Epithelial cell of prostate (primary cell): ENCODE measurements around the gene ZNF565.
"Not testable (repeated sequence)": the region's sequence is repeated elsewhere in the genome, so short reads cannot be mapped to it uniquely, and the experiment has no call there.

Experiments
- DNase-seq: peaks from one replicate; pipeline ENCODE4 v3.0.0-alpha.2; 2011; ENCODE audit warnings: low read depth, low spot score
- H3K27ac ChIP-seq: fragments of 450-650 bp; 2 replicates; pipeline ENCODE4 v1.5.1; 2017; ENCODE audit warnings: mild to moderate bottlenecking

ZNF565 gene

DNA sequence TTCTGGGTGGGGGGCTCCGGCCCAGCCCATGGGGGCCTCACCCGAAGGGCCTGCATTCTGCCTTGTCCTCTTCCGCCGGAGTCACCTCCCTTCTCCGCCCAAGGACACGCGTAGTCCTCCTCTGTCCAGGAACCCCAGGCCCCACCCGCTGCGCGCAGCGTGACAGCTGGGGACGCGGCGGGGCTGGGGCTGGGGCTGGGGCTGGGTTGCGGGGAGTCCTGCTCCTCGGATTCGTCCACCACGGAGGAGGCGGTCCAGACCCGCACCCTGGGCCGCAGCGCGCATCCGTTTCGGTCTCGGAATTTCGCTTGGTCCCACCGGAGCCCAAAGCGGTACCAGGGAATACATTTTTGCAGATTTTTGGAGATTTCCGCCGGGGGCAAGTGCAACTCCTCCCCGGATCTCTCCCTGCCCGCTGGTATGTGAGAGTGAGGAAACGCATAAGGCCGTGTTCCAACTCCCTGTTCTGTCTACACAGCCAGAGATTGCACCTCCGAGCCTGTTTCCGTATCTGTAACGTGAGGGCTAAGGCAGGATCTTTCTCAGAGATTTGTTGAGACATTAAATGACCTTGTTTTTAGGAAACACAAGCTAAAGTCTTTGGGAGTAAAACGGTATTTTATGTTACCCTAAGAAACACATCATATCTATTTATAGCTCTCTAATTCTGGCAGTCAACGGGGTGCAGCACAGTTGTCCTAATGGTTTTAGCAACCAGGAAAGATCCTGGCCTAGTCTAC is 61.9 kb downstream of the ZNF565 start, which contains the start of gene COX7A1:
Gene COX7A1 (minus strand): TSS at position 96 of the 740 bp plus-strand sequence. CDS start 40 bp downstream, at position 56.
- no peak within 1 kb of the TSS for H3K27ac ChIP-seq
- DNase-seq, result no peak

DNA sequence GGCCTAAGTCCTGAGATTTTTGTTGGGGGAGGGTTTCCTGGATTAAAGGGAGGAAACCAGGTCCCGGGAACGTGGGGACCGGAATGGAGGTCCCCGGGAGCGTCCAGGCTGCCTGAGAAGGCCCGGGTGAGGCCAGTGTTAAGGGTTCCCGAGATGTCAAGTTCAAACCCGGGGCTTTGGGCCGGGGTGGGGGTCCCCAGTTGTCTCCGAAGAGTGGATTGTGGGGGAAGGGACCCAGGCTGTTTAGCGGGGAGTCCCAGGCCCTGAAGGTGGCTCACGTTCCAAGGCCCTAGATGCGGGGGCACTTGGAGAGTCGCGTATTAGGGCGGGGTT is 62.5 kb downstream of the ZNF565 start:
- no peak overlapping the region for H3K27ac ChIP-seq
- DNase-seq, result no peak

DNA sequence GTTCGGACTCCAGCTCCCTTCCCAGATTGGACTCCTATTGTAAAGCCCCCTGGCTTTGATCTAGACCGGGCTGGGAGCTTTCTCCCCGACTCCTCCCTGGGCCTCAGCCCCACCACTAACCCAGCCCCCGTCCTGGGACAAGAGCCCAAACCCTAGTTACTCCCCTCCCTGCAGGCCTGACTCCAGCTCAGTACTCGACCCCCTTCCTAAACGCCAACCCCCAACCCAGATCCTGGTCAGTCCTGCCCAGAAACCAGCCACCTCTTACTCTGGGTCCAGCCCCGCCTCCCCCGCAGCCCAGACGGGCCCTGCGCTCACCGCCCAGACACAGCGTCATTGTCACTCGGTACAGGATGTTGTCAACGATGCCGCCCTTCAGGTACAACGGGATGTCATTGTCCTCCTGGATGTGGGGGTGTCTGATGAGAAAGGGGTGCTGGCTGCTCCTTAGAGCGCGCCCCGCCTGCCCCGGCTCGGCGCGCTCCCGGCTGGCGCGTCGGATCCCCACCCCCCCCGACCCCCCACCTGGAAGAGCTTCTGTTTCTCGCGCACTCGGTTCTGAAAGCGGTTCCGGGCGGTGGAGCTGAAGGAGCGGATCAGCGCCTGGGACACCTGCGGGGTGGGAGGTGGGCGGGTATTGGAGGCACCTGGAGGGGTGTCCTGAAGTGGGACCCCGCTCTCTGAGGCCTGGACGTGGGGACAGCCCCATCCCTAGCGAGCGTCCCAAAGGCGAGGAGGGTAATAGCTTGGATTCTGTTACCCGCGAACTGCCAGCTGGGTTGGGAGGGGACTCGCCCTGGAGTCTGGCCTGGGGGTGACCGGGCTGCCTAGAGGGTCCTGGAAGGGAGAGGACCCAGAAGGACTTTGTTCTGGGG is 63.1 kb downstream of the ZNF565 start:
- H3K27ac ChIP-seq, result no peak overlapping the region
- no peak for DNase-seq

GRCh38 chr19:36150586-36150985 is 63.9 kb downstream of the ZNF565 start:
- peak overlapping the region; percentile 70 for H3K27ac ChIP-seq
- DNase-seq, result no peak

GRCh38 chr19:36149673-36150406 is 64.6 kb downstream of the ZNF565 start:
- peak; percentile 78 for DNase-seq

DNA sequence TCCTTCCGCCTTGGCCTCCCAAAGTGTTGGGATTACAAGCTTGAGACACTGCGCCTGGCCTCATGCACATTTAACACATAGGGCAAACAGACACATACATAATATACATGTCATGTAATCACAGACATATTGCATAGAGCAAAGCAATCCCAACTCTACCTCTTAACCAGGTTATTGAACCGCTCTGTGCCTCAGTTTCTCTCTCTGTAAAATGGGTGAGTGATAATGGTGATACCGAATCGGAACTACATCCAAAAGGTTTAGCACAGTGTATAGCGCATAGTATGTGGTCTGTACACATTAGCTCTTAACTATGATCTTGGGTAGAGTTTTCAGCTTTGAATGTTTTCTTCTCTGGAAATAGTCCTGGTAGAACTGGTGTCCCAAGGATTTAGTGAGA is 69.8 kb downstream of the ZNF565 start:
- no peak for DNase-seq
- no peak overlapping the region for H3K27ac ChIP-seq

More at GRCh38 chr19:36149673-36150406, 64.6 kb downstream of the ZNF565 start:
- peak overlapping the region; percentile 70 for H3K27ac ChIP-seq

DNA sequence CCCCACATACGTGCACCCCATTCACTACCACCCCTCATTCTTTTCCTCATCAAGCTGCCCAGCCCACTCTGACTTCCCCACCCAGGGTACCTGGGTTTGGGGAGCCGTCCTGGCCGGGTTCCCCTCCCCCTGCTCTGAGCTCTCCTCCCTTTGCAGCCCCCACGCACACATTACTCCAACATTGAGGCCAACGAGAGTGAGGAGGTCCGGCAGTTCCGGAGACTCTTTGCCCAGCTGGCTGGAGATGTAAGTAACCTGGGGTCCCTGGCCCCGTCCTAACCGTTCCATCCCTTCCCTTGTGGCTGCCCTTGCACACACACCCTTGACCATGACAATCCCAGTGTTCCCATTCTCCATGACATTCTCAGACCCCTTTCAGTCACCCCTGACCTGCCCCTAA is 72.0 kb downstream of the ZNF565 start:
- no peak for DNase-seq
- H3K27ac ChIP-seq, result no peak overlapping the region

DNA sequence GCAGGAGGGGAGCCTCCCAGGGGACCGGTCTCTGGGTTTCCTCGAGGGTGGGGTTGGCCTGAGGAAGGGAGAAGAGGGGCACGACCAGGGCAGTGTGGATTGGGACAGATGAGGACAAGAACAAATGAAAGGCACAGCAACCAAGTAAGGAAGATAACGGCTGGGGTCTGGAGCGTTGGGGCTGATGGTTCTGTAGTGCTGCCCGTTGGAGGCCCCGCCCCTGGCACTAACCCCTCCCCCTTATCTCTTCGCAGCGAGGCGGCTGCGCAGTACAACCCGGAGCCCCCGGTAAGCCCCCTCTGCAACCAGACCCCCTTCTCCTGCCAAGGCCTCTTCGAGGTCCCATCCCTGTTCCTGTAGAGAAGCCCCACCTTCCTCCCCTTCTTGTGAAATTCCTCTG is 72.4 kb downstream of the ZNF565 start:
- H3K27ac ChIP-seq, result peak overlapping the region; percentile 99
- no peak for DNase-seq

DNA sequence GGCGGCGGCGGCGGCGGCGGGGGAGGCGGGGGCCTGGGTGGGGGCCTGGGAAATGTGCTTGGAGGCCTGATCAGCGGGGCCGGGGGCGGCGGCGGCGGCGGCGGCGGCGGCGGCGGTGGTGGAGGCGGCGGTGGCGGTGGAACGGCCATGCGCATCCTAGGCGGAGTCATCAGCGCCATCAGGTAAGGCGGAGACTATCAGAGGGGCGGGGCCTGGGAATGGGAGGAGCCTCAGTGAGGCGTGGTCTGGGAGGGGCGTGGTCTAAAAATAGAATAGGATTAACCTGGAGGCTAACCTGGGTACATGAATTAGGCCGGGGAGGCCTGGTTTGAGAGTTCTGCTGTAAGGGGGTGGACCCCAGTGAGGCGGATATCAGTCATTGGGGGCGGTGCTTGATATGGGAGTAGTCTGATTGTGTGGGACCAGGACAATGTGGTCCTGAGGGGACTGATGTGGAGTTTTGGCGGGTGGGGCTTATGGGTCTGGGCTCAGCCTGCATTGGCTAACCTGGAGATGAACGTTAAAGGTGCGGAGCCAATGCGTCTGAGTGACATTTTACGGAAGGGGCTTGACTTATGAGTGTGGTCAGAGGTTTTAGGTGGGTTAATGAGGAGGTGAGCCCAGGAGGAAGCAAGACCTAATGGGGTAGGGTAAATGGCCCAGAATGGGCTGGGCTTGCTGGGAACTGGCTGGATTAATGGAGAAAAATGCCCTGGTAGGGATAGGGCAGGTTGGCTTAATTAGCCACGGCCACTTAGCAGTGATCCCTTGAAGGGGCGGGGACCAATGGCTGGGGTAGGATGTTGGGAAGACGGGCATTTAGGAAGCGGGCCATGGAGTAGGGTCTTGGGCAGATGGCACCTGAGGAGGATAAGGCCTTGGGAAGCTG is 73.2 kb downstream of the ZNF565 start:
- H3K27ac ChIP-seq, result peak overlapping the region; percentile 99
- DNase-seq, result no peak

- no peak for DNase-seq
- peak overlapping the region; percentile 99 for H3K27ac ChIP-seq
These were observed 74.0 kb downstream of the ZNF565 start for GRCh38 chr19:36140304-36141038.

DNA sequence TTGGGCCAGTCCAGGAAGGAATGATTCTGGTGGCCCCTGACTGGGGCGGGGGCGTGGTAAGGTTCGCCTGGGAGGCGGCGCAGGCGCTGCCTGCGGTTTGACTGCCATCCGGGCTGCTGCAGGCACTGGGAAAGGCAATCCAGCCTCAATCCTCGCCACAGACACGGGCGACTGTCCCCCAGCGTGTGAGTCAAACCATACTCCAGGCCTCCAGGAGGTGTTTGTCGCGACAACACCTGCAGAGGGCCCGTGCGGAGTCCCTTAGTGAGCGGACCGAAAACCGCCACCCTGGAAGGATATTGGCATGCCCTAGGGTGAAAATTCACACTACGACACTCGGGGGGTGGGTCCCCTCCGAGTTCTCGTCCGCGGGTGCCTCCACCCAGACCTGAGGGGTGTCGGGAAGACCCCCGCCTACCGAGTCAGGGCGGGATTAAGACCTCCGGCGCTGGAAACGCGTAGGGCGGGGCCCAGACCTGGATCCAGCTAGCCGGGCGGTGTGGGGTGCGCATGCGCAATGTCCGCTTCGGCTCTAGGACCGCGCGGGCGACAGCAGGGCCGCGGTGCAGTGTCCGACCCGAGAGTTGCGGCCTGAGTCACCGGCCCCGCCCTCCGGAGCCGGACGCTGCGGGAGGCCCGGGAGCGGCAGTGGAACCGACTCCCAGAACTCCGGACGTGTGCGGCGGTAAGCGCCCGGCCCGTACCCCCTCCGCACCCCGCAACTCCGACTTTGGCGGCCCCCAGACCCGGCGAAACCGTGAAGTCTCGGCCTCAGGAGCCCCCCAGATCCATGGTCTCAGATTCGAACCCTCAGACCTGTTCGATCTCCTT is 74.8 kb downstream of the ZNF565 start, which contains the start of gene CAPNS1:
Gene CAPNS1 (plus strand): TSS at position 594 of the 831 bp plus-strand sequence. CDS start 946 bp downstream, outside the sequence.
- H3K27ac ChIP-seq, result peak within 1 kb of the TSS; percentile 99
- DNase-seq, result no peak

DNA sequence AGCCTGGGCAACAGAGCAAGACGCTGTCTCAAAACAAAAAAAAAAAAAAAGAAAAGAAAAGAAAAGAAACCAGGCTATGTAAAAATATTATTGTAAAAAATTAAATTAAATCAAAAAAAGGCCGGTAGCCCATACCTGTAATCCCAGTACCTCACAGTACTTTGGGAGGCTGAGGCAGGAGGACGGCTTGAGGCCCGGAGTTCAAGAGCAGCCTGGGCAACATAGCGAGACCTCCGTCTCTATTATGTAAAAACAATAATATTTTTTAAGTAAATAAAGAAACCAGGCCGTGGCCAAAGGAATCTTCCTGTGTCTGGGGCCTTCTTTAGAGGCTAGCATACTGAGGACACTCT is 75.4 kb downstream of the ZNF565 start:
- no peak for DNase-seq
- H3K27ac ChIP-seq, result peak overlapping the region; percentile 99

DNA sequence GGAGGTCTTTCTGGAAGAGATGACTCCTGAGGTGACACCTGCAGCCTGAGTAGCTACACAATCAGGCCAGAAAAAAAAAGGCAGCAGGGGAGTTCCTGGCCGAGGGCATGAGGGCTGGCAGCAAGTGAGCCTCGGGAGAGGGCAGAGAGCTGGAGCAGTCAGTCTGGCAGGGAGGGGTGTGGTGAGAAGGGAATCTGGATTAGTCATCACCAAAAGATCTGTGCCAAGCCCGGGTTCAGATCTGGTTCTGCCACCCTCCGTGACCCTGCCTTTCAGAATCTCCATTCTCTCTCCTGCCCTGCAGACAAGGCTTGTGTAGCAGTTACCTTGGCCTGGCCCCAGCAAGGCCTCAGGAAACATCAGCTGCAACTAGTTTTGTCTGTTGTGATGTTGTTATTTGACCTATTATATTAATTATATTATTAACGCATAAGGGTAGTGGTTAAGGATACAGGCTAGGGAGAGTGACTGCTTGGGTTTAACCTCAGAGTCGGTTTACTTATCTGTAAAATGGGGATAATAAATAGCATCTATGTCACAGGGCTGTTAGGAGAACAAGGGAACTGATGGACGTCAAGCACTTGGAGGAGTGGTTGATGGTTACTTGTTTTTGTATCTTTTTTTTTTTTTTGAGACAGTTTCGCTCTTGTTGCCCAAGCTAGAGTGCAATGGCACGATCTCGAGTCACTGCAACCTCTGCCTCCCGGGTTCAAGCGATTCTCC is 77.3 kb downstream of the ZNF565 start:
- H3K27ac ChIP-seq, result peak overlapping the region; percentile 99
- DNase-seq, result peak; percentile 97

DNA sequence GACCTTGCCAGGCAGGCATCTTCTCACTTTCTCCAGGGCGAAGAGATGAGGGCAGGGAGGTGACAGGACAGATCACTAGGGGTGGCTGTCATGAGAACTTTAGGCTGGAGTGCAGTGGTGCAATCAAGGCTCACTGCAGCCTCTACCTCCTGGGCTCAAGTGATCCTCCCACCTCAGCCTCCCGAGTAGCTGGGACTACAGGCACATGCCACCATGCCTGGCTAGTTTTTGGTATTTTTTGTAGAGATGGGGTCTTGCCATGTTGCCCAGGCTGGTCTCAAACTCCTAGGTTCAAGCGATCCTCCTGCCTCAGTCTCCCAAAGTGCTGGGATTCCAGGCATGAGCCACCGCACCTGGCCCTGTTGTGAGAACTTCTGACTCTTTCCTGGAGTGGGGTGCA is 79.6 kb downstream of the ZNF565 start:
- H3K27ac ChIP-seq, result peak overlapping the region; percentile 99
- not testable (repeated sequence) for DNase-seq
